Mesenchymal stem cell (in vitro differentiated cells and primary cell): ENCODE results near the gene ZNF304.
"Not testable (repeated sequence)": the region's sequence is repeated elsewhere in the genome, so short reads cannot be mapped to it uniquely, and the experiment has no call there.

Experiments
- DNase-seq: peaks from one replicate; pipeline ENCODE4 v3.0.0-alpha.2; 2013
- H2AFZ ChIP-seq: one replicate; pipeline ENCODE4 v1.6.1; 2013; ENCODE audit warnings: low read depth, mild to moderate bottlenecking, control low read depth, inconsistent platforms, low read length, moderate library complexity
- H2AK5ac ChIP-seq: 2 replicates; pipeline ENCODE4 v1.6.1; 2013; ENCODE audit warnings: low read length, moderate library complexity, mild to moderate bottlenecking, inconsistent platforms; ENCODE audit not compliant: severe bottlenecking
- H2BK120ac ChIP-seq: one replicate; pipeline ENCODE4 v1.6.1; 2013; ENCODE audit warnings: low read depth, mild to moderate bottlenecking, inconsistent platforms, low read length, moderate library complexity
- H2BK12ac ChIP-seq, 2 experiments: one replicate each; pipeline ENCODE4 v1.6.1; 2013; ENCODE audit warnings: inconsistent platforms in 2 of 2, low read length in 2 of 2, mild to moderate bottlenecking in 2 of 2, moderate library complexity in 2 of 2, control low read depth in 1 of 2
- H2BK15ac ChIP-seq: one replicate; pipeline ENCODE4 v1.6.1; 2013; ENCODE audit warnings: mild to moderate bottlenecking, low read depth, inconsistent platforms; ENCODE audit not compliant: poor library complexity, severe bottlenecking
- H2BK5ac ChIP-seq: 2 replicates; pipeline ENCODE4 v1.6.1; 2013; ENCODE audit warnings: low read depth, mild to moderate bottlenecking, low read length, control low read depth, inconsistent platforms; ENCODE audit not compliant: poor library complexity, severe bottlenecking
- H3K14ac ChIP-seq, 2 experiments: one replicate each; pipeline ENCODE4 v1.6.1; 2013; ENCODE audit warnings: inconsistent platforms in 2 of 2, low read length in 2 of 2, control low read depth in 1 of 2, mild to moderate bottlenecking in 1 of 2, moderate library complexity in 1 of 2
- H3K18ac ChIP-seq, 2 experiments: one replicate each; pipeline ENCODE4 v1.6.1; 2013; ENCODE audit warnings: inconsistent platforms in 2 of 2, low read length in 2 of 2, control low read depth in 1 of 2, low read depth in 1 of 2, mild to moderate bottlenecking in 1 of 2
- H3K23ac ChIP-seq, 2 experiments: one replicate each; pipeline ENCODE4 v1.6.1; 2013; ENCODE audit warnings: inconsistent platforms in 2 of 2, low read length in 2 of 2, mild to moderate bottlenecking in 2 of 2, moderate library complexity in 2 of 2, control low read depth in 1 of 2
- H3K27ac ChIP-seq: 2 replicates; pipeline ENCODE4 v1.5.1; 2013; ENCODE audit warnings: mild to moderate bottlenecking, moderate library complexity, low read length, control low read depth, inconsistent platforms; ENCODE audit not compliant: poor library complexity, severe bottlenecking
- H3K27me3 ChIP-seq, 2 experiments: 2 replicates each; pipeline versions ENCODE4 v1.6.1 to v1.7.0; 2013; ENCODE audit warnings: low read length in 2 of 2, mild to moderate bottlenecking in 2 of 2, moderate library complexity in 2 of 2, control low read depth in 1 of 2, inconsistent platforms in 1 of 2; ENCODE audit not compliant: control insufficient read depth in 1 of 2, insufficient read depth in 1 of 2
- H3K36me3 ChIP-seq, 2 experiments: 2 replicates each; pipeline versions ENCODE4 v1.6.1 to v1.7.0; 2013; ENCODE audit warnings: low read length in 2 of 2, control low read depth in 1 of 2, inconsistent platforms in 1 of 2, low read depth in 1 of 2, mild to moderate bottlenecking in 1 of 2; ENCODE audit not compliant: insufficient read depth in 2 of 2, control insufficient read depth in 1 of 2
- H3K4ac ChIP-seq, 2 experiments: one replicate each; pipeline ENCODE4 v1.6.1; 2013; ENCODE audit warnings: inconsistent platforms in 2 of 2, low read length in 2 of 2, mild to moderate bottlenecking in 2 of 2, moderate library complexity in 2 of 2, control low read depth in 1 of 2, low read depth in 1 of 2
- H3K4me1 ChIP-seq: 2 replicates; pipeline ENCODE4 v1.6.1; 2013; ENCODE audit warnings: low read depth, low read length, control low read depth; ENCODE audit not compliant: control insufficient read depth, insufficient read depth
- H3K4me2 ChIP-seq: 2 replicates; pipeline ENCODE4 v1.6.1; 2013; ENCODE audit warnings: low read length, mild to moderate bottlenecking, inconsistent platforms; ENCODE audit not compliant: poor library complexity, severe bottlenecking
- H3K4me3 ChIP-seq, 2 experiments: 2 replicates each; pipeline versions ENCODE4 v1.5.1 to v1.7.0; 2013; ENCODE audit warnings: low read length in 2 of 2, mild to moderate bottlenecking in 2 of 2, control low read depth in 1 of 2, low read depth in 1 of 2; ENCODE audit not compliant: insufficient read depth in 1 of 2
- H3K79me1 ChIP-seq: replicated peaks from 2 replicates; pipeline ENCODE4 v1.6.1; 2013; ENCODE audit warnings: mild to moderate bottlenecking, control low read depth, low read length, inconsistent platforms; ENCODE audit not compliant: poor library complexity, severe bottlenecking
- H3K9ac ChIP-seq: 2 replicates; pipeline ENCODE4 v1.7.0; 2013; ENCODE audit warnings: mild to moderate bottlenecking, low read length, moderate library complexity
- H3K9me3 ChIP-seq: 2 replicates; pipeline ENCODE4 v1.7.0; 2013; ENCODE audit warnings: mild to moderate bottlenecking, low read length; ENCODE audit not compliant: control insufficient read depth
- H4K8ac ChIP-seq: one replicate; pipeline ENCODE4 v1.6.1; 2013; ENCODE audit warnings: inconsistent platforms, mild to moderate bottlenecking, low read length, moderate library complexity
- H4K91ac ChIP-seq: one replicate; pipeline ENCODE4 v1.6.1; 2013; ENCODE audit warnings: mild to moderate bottlenecking, low read length, inconsistent platforms
- WGBS: methylation state at CpG from one replicate; pipeline ENCODE4 v1.1.7; 2013; ENCODE audit warnings: mixed read lengths; 5-methylcytosine and 5-hydroxymethylcytosine counted together

Gene ZNF304

DNA sequence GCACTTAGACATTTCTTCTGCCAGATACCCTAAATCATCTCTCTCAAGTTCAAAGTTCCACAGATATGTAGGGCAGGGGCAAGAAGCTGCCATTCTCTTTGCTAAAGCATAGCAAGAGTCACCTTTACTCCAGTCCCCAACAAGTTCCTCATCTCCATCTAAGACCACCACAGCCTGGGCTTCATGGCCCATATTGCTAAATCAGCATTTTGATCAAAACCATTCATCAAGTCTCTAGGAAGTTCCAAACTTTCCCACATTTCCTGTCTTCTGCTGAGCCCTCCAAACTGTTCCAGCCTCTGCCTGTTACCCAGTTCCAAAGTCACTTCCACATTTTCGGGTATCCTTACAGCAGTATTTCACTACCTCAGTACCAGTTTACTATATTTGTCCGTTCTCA is 23.6 kb downstream of the ZNF304 start:
- H2BK5ac ChIP-seq, H4K8ac ChIP-seq, H3K18ac ChIP-seq, DNase-seq, H2BK120ac ChIP-seq, H4K91ac ChIP-seq, H3K14ac ChIP-seq, H2AK5ac ChIP-seq, H3K23ac ChIP-seq, H3K27me3 ChIP-seq, H3K4me1 ChIP-seq, H3K79me1 ChIP-seq, H3K27ac ChIP-seq, H3K4me2 ChIP-seq, H2AFZ ChIP-seq, H3K9ac ChIP-seq, H2BK15ac ChIP-seq, H3K4me3 ChIP-seq, H2BK12ac ChIP-seq, H3K4ac ChIP-seq: not testable (repeated sequence)
- Histone ChIP-seq H3K9me3 (peaks cover 61% of the 10 kb centered on the region), H3K36me3 (peaks cover 64 to 79% of the 10 kb centered on the region in 2 experiments)
- 92% methylated on average over 2 of the region's 2 CpGs for WGBS

DNA sequence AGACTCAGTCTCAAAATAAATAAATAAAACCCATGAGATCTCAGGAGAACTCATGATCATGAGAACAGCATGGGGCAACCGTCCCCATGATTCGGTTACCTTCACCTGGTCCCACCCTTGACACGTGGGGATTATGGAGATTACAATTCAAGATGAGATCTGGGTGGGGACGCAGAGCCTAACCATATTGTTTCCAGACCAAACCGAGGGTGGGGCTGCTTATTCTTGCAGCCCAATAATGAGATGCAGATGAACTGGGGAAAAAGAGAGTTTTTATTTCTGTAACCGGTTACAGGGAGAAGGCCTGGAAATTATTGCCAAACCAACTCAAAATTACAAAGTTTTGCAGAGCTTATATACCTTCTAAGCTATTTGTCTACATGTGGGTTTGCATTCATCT is 25.1 kb downstream of the ZNF304 start:
- no peak overlapping the region for H3K27ac ChIP-seq
- H2BK120ac ChIP-seq, result no peak overlapping the region
- H3K79me1 ChIP-seq, result peaks cover 2% of the 10 kb centered on the region
- no peaks in the 10 kb centered on the region for H3K4me1 ChIP-seq
- H3K4me2 ChIP-seq, result no peak overlapping the region
- peaks cover 63% of the 10 kb centered on the region for H3K9me3 ChIP-seq
- H3K9ac ChIP-seq, result no peak overlapping the region
- H3K27me3 ChIP-seq, result no peaks in the 10 kb centered on the region
- no peak overlapping the region for H3K18ac ChIP-seq
- DNase-seq, result no peak
- H4K91ac ChIP-seq, result no peak overlapping the region
- H3K23ac ChIP-seq, result no peak overlapping the region
- H2BK15ac ChIP-seq, result no peak overlapping the region
- H3K4ac ChIP-seq, result no peak overlapping the region
- H2AFZ ChIP-seq, result no peak overlapping the region
- no peak overlapping the region for H3K14ac ChIP-seq
- no peak overlapping the region for H3K4me3 ChIP-seq
- 100% methylated on average over 4 of the region's 6 CpGs for WGBS
- peaks cover 56 to 74% of the 10 kb centered on the region in 2 experiments for H3K36me3 ChIP-seq
- no peak overlapping the region for H2BK12ac ChIP-seq
- H2BK5ac ChIP-seq, result no peak overlapping the region
- H4K8ac ChIP-seq, result no peak overlapping the region
- H2AK5ac ChIP-seq, result no peak overlapping the region

DNA sequence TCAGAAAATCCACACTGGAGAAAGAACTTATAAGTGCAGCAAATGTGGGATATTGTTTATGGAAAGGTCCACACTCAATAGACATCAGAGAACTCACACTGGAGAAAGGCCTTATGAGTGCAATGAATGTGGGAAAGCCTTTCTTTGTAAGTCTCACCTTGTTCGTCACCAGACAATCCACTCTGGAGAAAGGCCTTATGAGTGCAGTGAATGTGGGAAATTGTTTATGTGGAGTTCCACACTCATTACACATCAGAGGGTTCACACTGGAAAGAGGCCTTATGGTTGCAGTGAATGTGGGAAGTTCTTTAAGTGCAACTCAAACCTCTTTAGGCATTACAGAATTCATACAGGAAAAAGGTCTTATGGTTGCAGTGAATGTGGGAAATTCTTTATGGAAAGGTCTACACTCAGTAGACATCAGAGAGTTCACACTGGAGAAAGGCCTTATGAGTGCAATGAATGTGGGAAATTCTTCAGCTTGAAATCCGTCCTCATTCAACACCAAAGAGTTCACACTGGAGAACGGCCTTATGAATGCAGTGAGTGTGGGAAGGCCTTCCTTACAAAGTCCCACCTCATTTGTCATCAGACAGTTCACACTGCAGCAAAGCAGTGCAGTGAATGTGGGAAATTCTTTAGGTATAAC is 26.6 kb downstream of the ZNF304 start:
- Histone ChIP-seq H2AFZ (no peak overlapping the region), H3K9me3 (peaks cover 61% of the 10 kb centered on the region), H2BK15ac (no peak overlapping the region), H3K4me3 (peak overlapping the region in 1 of 2 experiments; percentile 34), H3K36me3 (peaks cover 47 to 59% of the 10 kb centered on the region in 2 experiments), H3K4ac (no peak overlapping the region), H3K23ac (no peak overlapping the region), H4K8ac (no peak overlapping the region), H3K4me2 (no peak overlapping the region), H3K27ac (no peak overlapping the region), H2BK5ac (no peak overlapping the region), H3K14ac (no peak overlapping the region), H2AK5ac (no peak overlapping the region), H3K18ac (no peak overlapping the region), H2BK12ac (no peak overlapping the region), H3K79me1 (no peaks in the 10 kb centered on the region), H3K27me3 (no peaks in the 10 kb centered on the region), H4K91ac (no peak overlapping the region), H2BK120ac (no peak overlapping the region), H3K4me1 (no peaks in the 10 kb centered on the region), H3K9ac (no peak overlapping the region)
- 100% methylated on average over 1 of the region's 3 CpGs for WGBS
- DNase-seq, result no peak

DNA sequence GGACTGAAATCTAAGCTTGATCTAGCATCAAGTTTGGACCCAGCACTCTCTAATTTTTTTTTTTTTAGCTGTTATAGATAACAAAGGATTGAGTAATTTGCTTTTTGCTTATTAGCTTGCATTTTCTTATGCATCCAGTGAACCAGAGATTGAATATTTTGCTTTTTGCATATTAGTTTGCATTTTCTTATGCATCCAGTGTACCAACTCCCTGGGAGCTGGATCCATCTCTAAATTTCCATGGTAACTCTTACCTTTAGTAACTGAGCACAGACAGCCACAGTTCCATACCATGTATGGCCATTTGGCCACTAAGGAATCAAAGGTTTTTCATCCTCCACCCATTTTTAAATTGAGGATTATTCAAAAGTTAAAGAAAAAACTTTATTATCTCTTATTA is 29.9 kb downstream of the ZNF304 start:
- H4K8ac ChIP-seq, result no peak overlapping the region
- H3K4me2 ChIP-seq, result no peak overlapping the region
- no peak overlapping the region for H3K27ac ChIP-seq
- H2BK12ac ChIP-seq, result no peak overlapping the region
- H3K36me3 ChIP-seq, result peaks cover 16 to 28% of the 10 kb centered on the region in 2 experiments
- H2BK15ac ChIP-seq, result no peak overlapping the region
- H3K79me1 ChIP-seq, result no peaks in the 10 kb centered on the region
- H2BK5ac ChIP-seq, result no peak overlapping the region
- H3K9ac ChIP-seq, result no peak overlapping the region
- H3K4ac ChIP-seq, result no peak overlapping the region
- no peak overlapping the region for H3K23ac ChIP-seq
- no peaks in the 10 kb centered on the region for H3K4me1 ChIP-seq
- no peak for DNase-seq
- no peaks in the 10 kb centered on the region for H3K27me3 ChIP-seq
- H3K4me3 ChIP-seq, result no peak overlapping the region
- H4K91ac ChIP-seq, result no peak overlapping the region
- no peak overlapping the region for H3K18ac ChIP-seq
- no peak overlapping the region for H3K14ac ChIP-seq
- no peak overlapping the region for H2BK120ac ChIP-seq
- peaks cover 38% of the 10 kb centered on the region for H3K9me3 ChIP-seq
- no peak overlapping the region for H2AFZ ChIP-seq
- H2AK5ac ChIP-seq, result no peak overlapping the region
